Measurements from ENCODE around the gene UBXN2A. TPM values are rescaled to one million over a fixed set of nuclear protein-coding genes. Genes with fewer than 3 reads are reported as not detected.
A peak's percentile ranks its signal among the peaks of the same experiment; 100 is the strongest.

Gene UBXN2A
- total RNA-seq, 1 donor from 2014 or later: 10.5 TPM

DNA sequence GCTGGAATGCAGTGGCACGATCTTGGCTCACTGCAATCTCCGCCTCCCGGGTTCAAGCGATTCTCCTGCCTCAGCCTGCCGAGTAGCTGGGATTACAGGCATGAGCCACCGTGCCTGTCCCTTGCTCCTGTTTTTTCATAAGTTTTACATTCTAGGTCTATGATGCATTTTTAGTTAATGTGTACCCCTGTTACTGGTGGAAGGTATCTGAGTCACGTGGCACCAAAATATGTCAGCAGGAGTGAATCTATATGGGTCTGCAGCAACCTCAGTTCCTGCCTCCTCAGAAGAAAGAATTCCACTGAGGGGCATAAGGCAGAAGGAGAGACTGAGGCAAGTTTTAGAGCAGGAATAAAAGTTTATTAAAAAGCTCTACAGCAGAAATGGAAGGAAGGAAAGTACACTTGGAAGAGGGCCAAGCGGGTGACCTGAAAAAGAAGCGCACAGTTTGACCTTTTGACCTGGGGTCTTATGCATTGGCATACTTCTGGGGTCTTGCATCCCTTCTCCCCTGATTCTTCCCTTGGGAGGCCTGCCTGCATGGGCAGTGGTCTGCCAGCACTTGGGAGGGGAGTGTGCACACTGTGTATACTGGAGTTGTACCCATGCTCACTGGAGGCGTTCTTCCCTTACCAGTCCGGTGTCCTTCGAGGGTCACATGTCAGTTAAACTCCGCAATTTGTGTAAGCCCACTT is 68.6 kb downstream of the UBXN2A start:
- Histone ChIP-seq H3K4me3 (ENCODE audit: low read depth, low read length) (no peak overlapping the region), H3K36me3 (ENCODE audit: control insufficient read depth, insufficient read depth, low read length) (no peaks in the 10 kb centered on the region), H3K27me3 (ENCODE audit: control insufficient read depth, insufficient read depth, low read length) (no peaks in the 10 kb centered on the region)
- TF ChIP-seq, protein P1, sequence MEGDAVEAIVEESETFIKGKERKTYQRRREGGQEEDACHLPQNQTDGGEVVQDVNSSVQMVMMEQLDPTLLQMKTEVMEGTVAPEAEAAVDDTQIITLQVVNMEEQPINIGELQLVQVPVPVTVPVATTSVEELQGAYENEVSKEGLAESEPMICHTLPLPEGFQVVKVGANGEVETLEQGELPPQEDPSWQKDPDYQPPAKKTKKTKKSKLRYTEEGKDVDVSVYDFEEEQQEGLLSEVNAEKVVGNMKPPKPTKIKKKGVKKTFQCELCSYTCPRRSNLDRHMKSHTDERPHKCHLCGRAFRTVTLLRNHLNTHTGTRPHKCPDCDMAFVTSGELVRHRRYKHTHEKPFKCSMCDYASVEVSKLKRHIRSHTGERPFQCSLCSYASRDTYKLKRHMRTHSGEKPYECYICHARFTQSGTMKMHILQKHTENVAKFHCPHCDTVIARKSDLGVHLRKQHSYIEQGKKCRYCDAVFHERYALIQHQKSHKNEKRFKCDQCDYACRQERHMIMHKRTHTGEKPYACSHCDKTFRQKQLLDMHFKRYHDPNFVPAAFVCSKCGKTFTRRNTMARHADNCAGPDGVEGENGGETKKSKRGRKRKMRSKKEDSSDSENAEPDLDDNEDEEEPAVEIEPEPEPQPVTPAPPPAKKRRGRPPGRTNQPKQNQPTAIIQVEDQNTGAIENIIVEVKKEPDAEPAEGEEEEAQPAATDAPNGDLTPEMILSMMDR (IDR thresholded peaks at IDR 0.05; ENCODE audit: insufficient read depth, low read length, severe bottlenecking): no peak
- no peak for DNase-seq (ENCODE audit: low read depth)
- no peak for FAIRE-seq

DNA sequence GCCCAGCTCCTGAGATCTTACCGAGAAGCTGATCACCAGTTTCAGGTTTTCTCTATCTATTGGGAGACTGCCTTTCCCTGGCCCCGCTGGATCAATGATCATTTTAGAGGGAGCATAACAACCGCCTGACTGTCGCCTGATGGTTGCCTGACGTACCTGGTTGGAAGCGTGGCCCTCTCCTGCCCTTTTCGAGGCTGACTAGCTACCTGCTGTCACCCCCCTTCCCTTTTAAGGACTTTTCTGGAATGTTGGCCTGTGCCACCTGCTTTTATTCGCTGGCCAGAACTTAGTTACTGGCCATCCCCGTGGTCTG is 69.1 kb downstream of the UBXN2A start:
- FAIRE-seq: no peak
- no peaks in the 10 kb centered on the region for H3K27me3 ChIP-seq (ENCODE audit: control insufficient read depth, insufficient read depth, low read length)
- no peak for DNase-seq (ENCODE audit: low read depth)
- no peak overlapping the region for H3K4me3 ChIP-seq (ENCODE audit: low read depth, low read length)
- TF ChIP-seq, protein P1 (IDR thresholded peaks at IDR 0.05; ENCODE audit: insufficient read depth, low read length, severe bottlenecking): no peak
- H3K36me3 ChIP-seq (ENCODE audit: control insufficient read depth, insufficient read depth, low read length): no peaks in the 10 kb centered on the region

DNA sequence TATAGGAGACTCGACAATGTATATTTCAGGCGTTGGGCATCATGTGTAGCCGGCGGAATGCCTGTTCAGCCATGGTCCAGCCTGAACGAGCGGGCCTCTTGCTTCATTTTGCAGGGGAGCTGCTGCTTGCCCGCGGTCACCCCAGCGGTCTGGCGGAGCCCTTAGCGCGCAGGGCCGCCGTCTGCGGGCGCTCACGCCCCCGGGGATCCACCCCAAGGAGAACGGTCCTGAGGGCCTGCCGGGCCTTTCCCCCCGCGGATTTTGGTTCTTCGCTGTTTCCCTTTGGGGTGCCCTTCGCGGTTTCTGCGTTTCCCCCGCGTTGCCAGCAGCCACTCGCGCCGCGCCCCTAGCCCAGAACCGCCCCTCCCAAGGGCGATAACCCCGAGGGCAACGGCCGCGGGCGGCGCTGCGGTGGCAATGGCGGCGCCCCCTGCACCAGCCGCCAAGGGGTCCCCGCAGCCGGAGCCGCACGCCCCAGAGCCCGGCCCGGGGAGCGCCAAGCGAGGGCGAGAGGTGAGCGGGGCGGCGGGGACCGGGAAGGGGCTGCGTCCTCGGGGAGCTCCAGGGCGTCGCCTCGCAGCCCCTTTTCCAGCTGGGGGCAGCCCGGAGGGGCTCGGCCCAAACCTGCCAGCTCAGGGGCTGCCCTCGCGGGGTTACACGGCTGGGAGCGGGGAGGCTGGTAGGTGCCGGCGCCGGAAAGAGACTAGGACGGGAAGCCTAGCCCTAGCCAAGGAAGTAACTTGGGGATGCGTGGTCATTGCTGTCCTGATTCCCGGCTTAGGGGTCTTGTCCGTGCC is 69.6 kb downstream of the UBXN2A start, which contains the start of gene MFSD2B:
Gene MFSD2B (plus strand): TSS at position 406 of the 797 bp plus-strand sequence. CDS start 12 bp downstream, at position 418.
- Histone ChIP-seq H3K4me3 (ENCODE audit: low read depth, low read length) (peak within 1 kb of the TSS; percentile 39), H3K36me3 (ENCODE audit: control insufficient read depth, insufficient read depth, low read length) (no peaks in the 10 kb centered on the region), H3K27me3 (ENCODE audit: control insufficient read depth, insufficient read depth, low read length) (no peaks in the 10 kb centered on the region)
- FAIRE-seq: no peak
- TF ChIP-seq, protein P1 (IDR thresholded peaks at IDR 0.05; ENCODE audit: insufficient read depth, low read length, severe bottlenecking): no peak
- no peak for DNase-seq (ENCODE audit: low read depth)

DNA sequence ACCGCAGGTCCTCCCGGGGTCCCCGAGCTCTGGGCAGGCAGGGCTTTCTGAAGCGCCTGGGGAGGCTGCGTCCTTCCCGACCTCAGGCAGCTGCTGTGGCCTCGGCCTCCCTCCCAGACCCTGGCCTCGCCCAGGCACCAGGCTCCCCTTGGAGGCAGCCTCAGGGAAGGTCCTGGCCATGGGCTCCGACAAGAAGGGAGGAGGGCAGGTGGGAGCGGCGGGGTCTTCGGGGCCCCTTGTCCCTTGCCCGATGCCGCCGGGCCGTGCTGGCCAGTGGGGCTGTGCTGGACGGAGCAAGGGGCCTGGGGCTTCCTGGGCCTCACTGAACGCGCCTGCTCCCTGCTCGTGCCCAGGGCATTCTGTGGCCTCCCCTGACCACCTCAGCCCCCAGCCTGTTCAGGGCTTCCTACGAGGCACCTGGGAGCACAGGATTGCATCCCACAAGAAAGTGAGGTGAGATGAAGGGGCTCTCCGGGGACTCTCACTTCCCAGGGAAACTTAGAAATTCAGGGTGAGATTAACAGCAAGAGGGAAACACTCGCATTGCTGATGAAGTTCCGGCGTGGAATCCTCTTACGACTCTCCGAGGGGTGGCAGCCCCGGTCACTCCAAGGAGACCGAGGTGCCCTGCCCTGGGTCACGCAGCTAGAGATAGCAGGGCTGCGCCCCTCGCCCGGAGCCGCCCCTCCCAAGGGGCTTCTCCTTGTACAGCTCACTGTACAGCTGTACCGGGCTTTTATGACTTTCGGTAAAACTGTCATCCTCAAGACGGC is 70.4 kb downstream of the UBXN2A start:
- TF ChIP-seq, protein P1 (IDR thresholded peaks at IDR 0.05; ENCODE audit: insufficient read depth, low read length, severe bottlenecking): no peak
- no peaks in the 10 kb centered on the region for H3K27me3 ChIP-seq (ENCODE audit: control insufficient read depth, insufficient read depth, low read length)
- no peaks in the 10 kb centered on the region for H3K36me3 ChIP-seq (ENCODE audit: control insufficient read depth, insufficient read depth, low read length)
- DNase-seq (ENCODE audit: low read depth): no peak
- no peak for FAIRE-seq
- H3K4me3 ChIP-seq (ENCODE audit: low read depth, low read length): peak overlapping the region; percentile 39

- DNase-seq (ENCODE audit: low read depth) (no peak), FAIRE-seq (no peak)
- TF ChIP-seq, protein P1 (IDR thresholded peaks at IDR 0.05; ENCODE audit: insufficient read depth, low read length, severe bottlenecking): no peak
- H3K36me3 ChIP-seq (ENCODE audit: control insufficient read depth, insufficient read depth, low read length): no peaks in the 10 kb centered on the region
- H3K4me3 ChIP-seq (ENCODE audit: low read depth, low read length): no peak overlapping the region
- no peaks in the 10 kb centered on the region for H3K27me3 ChIP-seq (ENCODE audit: control insufficient read depth, insufficient read depth, low read length)
Measured at GRCh38 chr2:24011250-24012104, 71.2 kb downstream of the UBXN2A start.

Measured in bronchial epithelial cell (primary cell).